Thyroid gland (tissue), 4 donors: Measurements from ENCODE around the gene KIF2C. TPM values are rescaled to one million over a fixed set of nuclear protein-coding genes. Genes with fewer than 3 reads are reported as not detected.
"Not testable (repeated sequence)": the region's sequence is repeated elsewhere in the genome, so short reads cannot be mapped to it uniquely, and the experiment has no call there.

Experiments
- DNase-seq, 2 donors: peaks; one replicate each; pipeline ENCODE4 v3.0.0-alpha.2; 2019
- H3K27ac ChIP-seq, 3 donors: fragments of 200-600 bp; sonication (generic); 1 replicate in 2 of 3; 2 replicates in 1 of 3; pipeline ENCODE4 v1.5.1; 2016 to 2019; ENCODE audit warnings: mild to moderate bottlenecking in 1 of 3, moderate library complexity in 1 of 3
- H3K27me3 ChIP-seq: fragments of 200-600 bp; sonication (generic); one replicate; pipeline ENCODE4 v1.5.1; 2019
- H3K36me3 ChIP-seq, 2 donors: fragments of 200-600 bp; sonication (generic); one replicate each; pipeline ENCODE4 v1.5.1; 2016 to 2019
- H3K4me1 ChIP-seq, 2 donors: fragments of 200-600 bp; sonication (generic); one replicate each; pipeline ENCODE4 v1.5.1; 2017 to 2019
- H3K4me3 ChIP-seq, 3 donors: fragments of 200-600 bp; sonication (generic); replicated peaks in 1 of 3; 1 replicate in 2 of 3; 2 replicates in 1 of 3; pipeline ENCODE4 v1.5.1; 2016; ENCODE audit warnings: mild to moderate bottlenecking in 1 of 3
- H3K9me3 ChIP-seq: fragments of 200-600 bp; sonication (generic); one replicate; pipeline ENCODE4 v1.5.1; 2017
- POLR2A ChIP-seq, 2 donors: fragments of 450-650 bp; IDR thresholded peaks; one replicate each; pipeline ENCODE4 v1.6.1; 2017; ENCODE audit warnings: antibody characterized with exemption in 2 of 2, mild to moderate bottlenecking in 2 of 2, moderate library complexity in 1 of 2
- WGBS, 2 donors: methylation state at CpG; one replicate each; pipeline ENCODE4 v1.1.5; 2017; 5-methylcytosine and 5-hydroxymethylcytosine counted together
- intact Hi-C: fragments of 100-400 bp; cut with DNase I; formaldehyde crosslinking; loops from one replicate; pipeline ENCODE4 v1.15.1; 2023
- total RNA-seq, 4 donors: library from RNA; depleted of rRNA; stranded (reverse); fragments of >200 nt; gene quantifications; one replicate each; pipeline ENCODE4 v1.2.3, GENCODE V29; 2016
- TF ChIP-seq, protein P1 (sequence below), 6 experiments: fragments of 200-600 bp in 3 of 6; fragments of 450-650 bp in 3 of 6; sonication (generic) in 3 of 6; IDR thresholded peaks; one replicate each; pipeline ENCODE4 v1.5.1; 2016 to 2019; ENCODE audit warnings: antibody characterized with exemption in 6 of 6, mild to moderate bottlenecking in 2 of 6, inconsistent platforms in 1 of 6, moderate library complexity in 1 of 6

Gene KIF2C
- total RNA-seq, 4 donors from 2014 or later = 0.63 to 1.2 (median 1.0) TPM

DNA sequence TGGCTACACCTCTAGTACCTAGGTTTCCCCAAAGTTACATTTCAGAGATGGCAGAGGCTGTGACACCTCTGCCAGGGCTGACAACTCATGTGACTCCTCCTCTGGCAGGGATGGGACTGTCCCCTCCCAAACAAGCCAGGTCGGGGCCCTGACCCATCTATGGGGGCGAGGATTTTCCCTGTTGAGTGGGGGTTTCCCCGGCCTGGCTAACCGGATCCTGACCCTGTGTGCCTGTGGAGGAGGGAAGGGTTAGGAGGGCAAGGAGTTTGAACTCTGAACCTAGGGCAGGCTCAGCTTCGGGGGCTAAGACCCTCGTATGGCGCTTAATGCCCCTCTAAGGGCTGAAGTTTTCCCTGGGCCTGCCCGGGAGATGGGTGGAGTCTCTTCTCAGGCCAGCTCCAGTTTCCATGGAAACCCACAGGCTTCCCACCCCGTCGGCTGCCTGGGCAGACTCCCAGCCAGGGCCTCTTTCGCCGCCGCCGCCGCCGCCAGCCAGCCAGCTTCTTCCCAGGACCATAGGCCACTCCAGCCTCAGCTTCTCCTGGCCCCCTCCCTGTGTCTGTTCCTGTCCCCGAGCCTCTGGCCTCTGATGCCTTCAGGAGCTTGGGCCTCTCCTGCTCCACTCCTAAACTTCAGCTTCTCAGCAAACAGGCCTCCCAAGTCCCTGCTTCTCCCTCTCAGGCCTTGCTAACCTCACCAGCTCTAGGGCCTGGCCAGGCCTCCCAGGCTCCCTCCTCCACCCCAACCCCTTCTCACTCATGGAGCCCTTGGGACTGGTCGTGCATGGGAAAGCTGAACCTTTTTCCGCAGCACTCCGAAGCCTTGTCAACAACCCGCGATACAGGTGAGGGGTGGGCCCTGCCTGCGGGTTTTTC, 68.7 kb downstream of the KIF2C start, which contains the start of gene BTBD19:
Gene BTBD19, plus strand, starts transcription at position 461 of the 875 bp plus-strand sequence. Its CDS starts 298 bp downstream, at position 759.
- H3K27me3 ChIP-seq = no peaks in the 10 kb centered on the region
- peak; percentile 88 for DNase-seq
- WGBS, 2 donors = 8 to 9% methylated on average over 14 to 18 of the region's 23 CpGs
- peaks cover 49 to 80% of the 10 kb centered on the region in 2 donors for H3K4me1 ChIP-seq
- peak within 1 kb of the TSS; percentile 97 to 100 (median 99) for H3K27ac ChIP-seq
- no peaks in the 10 kb centered on the region for H3K9me3 ChIP-seq
- TF ChIP-seq POLR2A (IDR thresholded peaks at IDR 0.05) = peak; percentile 46 to 55
- TF ChIP-seq, protein P1, sequence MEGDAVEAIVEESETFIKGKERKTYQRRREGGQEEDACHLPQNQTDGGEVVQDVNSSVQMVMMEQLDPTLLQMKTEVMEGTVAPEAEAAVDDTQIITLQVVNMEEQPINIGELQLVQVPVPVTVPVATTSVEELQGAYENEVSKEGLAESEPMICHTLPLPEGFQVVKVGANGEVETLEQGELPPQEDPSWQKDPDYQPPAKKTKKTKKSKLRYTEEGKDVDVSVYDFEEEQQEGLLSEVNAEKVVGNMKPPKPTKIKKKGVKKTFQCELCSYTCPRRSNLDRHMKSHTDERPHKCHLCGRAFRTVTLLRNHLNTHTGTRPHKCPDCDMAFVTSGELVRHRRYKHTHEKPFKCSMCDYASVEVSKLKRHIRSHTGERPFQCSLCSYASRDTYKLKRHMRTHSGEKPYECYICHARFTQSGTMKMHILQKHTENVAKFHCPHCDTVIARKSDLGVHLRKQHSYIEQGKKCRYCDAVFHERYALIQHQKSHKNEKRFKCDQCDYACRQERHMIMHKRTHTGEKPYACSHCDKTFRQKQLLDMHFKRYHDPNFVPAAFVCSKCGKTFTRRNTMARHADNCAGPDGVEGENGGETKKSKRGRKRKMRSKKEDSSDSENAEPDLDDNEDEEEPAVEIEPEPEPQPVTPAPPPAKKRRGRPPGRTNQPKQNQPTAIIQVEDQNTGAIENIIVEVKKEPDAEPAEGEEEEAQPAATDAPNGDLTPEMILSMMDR (IDR thresholded peaks at IDR 0.05) = no peak
- peak within 1 kb of the TSS in 1 of 3 donors; percentile 16 for H3K4me3 ChIP-seq
- intact Hi-C loops = no loop called here
- H3K36me3 ChIP-seq = peaks cover 13 to 20% of the 10 kb centered on the region in 2 donors

DNA sequence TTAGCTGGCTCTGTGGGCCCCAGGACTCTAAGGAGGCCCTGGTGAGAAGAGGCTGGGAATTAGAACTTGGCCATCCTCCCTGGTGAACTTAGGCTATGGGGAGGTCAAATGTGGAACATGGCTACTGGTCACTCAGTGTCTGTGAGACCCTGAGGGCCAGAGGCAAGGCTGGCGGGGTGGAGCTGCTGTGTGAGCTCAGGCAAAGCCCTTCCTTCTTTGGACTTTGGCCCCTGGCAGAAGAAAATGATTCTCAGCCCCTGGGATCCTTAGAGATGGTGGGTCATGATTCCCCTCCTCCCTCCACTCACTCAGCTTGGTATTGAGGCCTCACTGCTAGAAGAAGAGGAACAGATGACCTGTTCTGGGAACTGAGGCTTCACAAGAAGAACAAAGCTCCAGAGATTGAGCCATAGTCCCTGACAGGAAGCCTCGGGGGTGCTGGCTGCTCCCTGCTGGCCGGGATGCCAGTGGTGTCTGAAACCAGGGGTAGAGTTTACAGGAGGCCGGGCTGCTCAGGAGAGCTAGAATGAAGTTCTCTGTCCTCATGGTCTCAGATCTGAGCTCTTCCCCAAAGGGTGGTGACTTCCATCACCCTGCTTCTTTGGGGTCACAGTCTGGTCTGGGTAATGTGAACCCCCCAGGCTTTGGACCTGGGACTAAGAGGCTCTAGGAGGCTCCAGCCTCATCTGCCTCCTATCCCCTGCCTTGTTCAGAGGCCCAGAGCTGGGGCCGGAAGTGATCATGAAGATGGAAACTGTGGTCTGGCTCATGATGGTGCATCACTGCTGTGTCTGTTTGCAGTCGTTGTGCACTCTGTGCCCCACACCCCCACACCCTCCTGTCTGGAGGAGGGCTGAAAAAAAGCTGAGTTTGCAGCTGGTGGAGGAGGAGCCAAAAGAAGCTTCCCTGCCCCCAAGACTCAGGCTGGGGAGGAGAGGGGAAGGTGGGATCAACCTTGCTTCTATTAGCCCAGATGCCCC, 69.6 kb downstream of the KIF2C start:
- TF ChIP-seq POLR2A (IDR thresholded peaks at IDR 0.05) = no peak
- TF ChIP-seq, protein P1 (IDR thresholded peaks at IDR 0.05) = no peak
- DNase-seq = peak; percentile 36 to 37
- H3K4me3 ChIP-seq = peak overlapping the region in 1 of 3 donors; percentile 16
- no peaks in the 10 kb centered on the region for H3K9me3 ChIP-seq
- H3K27ac ChIP-seq = peak overlapping the region; percentile 97 to 100 (median 99)
- intact Hi-C loops = no loop called here
- whole genome bisulfite sequencing, 2 donors = 39 to 41% methylated on average over 6 of the region's 6 CpGs
- peaks cover 10 to 18% of the 10 kb centered on the region in 2 donors for H3K36me3 ChIP-seq
- no peaks in the 10 kb centered on the region for H3K27me3 ChIP-seq
- peaks cover 49 to 79% of the 10 kb centered on the region in 2 donors for H3K4me1 ChIP-seq

DNA sequence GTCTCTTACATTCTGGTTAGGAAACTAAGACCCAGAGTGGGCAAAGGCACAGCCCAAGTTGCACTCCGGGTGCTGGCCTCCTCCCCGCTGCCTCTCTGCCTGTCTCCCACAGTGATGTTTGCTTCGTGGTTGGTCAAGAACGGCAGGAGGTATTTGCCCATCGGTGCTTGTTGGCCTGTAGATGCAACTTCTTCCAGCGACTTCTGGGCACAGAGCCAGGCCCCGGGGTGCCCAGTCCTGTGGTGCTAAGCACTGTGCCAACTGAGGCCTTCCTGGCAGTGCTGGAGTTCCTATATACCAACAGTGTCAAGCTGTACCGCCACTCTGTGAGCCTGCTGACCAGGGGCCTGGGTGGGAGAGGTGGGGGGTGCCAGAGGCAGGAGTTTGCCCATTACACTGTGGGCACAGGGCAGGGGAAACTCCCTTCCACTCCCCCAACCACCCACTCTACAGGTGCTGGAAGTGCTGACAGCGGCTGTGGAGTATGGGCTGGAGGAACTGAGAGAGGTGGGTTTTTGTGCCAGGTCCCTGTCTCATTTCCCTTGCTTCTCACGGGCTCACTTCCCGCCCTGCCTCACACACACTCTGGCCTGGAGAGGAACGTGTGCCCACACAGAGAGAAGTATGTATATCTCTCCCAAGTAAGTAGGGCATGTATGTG, 70.6 kb downstream of the KIF2C start:
- no peak for TF ChIP-seq POLR2A (IDR thresholded peaks at IDR 0.05)
- TF ChIP-seq, protein P1 (IDR thresholded peaks at IDR 0.05) = no peak
- peaks cover 49 to 79% of the 10 kb centered on the region in 2 donors for H3K4me1 ChIP-seq
- no peak overlapping the region for H3K4me3 ChIP-seq

DNA sequence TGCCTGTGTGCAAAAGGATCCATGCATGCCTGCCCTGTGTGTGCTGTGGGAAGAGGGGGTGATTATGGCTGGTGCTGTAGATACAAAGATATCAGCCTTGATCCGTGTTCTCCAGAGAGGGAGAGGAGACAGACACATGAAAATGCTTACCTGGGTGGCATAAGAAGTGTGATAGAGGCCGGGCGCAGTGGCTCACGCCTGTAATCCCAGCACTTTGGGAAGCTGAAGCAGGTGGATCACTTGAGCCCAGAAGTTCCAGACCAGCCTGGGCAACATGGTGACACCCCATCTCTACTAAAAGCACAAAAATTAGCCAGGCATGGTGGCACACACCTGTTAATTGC, 71.1 kb downstream of the KIF2C start:
- not testable (repeated sequence) for DNase-seq

More for the DNA sequence above, 70.6 kb downstream of the KIF2C start:
- H3K36me3 ChIP-seq = peaks cover 10 to 12% of the 10 kb centered on the region in 2 donors
- 11 to 14% methylated on average over 6 to 11 of the region's 12 CpGs for WGBS, 2 donors
- H3K9me3 ChIP-seq = no peaks in the 10 kb centered on the region
- intact Hi-C loops = no loop called here
- no peaks in the 10 kb centered on the region for H3K27me3 ChIP-seq
- H3K27ac ChIP-seq = peak overlapping the region; percentile 97 to 100 (median 99)
- peak; percentile 97 for DNase-seq

DNA sequence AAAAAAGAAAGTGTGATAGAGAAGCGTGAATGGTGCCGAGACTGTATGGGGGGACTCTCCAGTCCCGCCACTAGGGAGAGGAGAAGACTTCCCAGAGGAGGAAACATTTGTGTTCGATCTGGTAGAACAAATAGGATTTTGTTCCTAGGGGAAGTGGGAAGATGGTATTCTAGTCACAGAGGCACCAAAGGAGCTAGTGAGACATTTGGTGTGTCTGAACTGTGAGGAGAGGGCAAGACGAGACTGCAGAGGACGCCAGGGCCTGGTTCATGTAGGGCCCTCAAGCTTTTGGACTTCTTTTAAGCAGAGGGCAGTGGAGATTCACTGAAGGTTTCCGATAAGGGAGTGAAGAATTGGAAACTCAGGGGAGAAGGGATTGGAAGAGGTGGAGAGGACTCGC, 71.6 kb downstream of the KIF2C start:
- H3K27me3 ChIP-seq = no peaks in the 10 kb centered on the region
- H3K27ac ChIP-seq = peak overlapping the region; percentile 42 to 99 (median 97)
- no peaks in the 10 kb centered on the region for H3K9me3 ChIP-seq
- H3K4me1 ChIP-seq = peaks cover 49 to 70% of the 10 kb centered on the region in 2 donors
- WGBS, 2 donors = 75 to 85% methylated on average over 8 of the region's 8 CpGs
- intact Hi-C loops = no loop called here
- no peak overlapping the region for H3K4me3 ChIP-seq
- peaks cover under 1 to 2% of the 10 kb centered on the region in 2 donors for H3K36me3 ChIP-seq
- no peak for TF ChIP-seq POLR2A (IDR thresholded peaks at IDR 0.05)
- TF ChIP-seq, protein P1 (IDR thresholded peaks at IDR 0.05) = no peak
- no peak for DNase-seq

More for the DNA sequence above, 71.1 kb downstream of the KIF2C start:
- H3K4me3 ChIP-seq, intact Hi-C loops, H3K36me3 ChIP-seq, H3K9me3 ChIP-seq, H3K27me3 ChIP-seq: not testable (repeated sequence)
- peaks cover 49 to 75% of the 10 kb centered on the region in 2 donors for H3K4me1 ChIP-seq
- peak overlapping the region; percentile 97 to 100 (median 99) for H3K27ac ChIP-seq
- WGBS, 2 donors = 73 to 91% methylated on average over 4 of the region's 4 CpGs
